ENCODE results near the gene B4GALT1. TPM values are rescaled to one million over a fixed set of nuclear protein-coding genes. Genes with fewer than 3 reads are reported as not detected.

The B4GALT1 gene
- total RNA-seq (2022; extraction: Qiagen RNA extraction): 192 to 266 TPM (median 260 TPM) in 5 replicates

GRCh38 chr9:33167084-33167971 is at the start of gene B4GALT1:
Gene B4GALT1, minus strand, starts transcription at chr9:33167336. Its CDS starts 167 bp downstream, at chr9:33167169.

GRCh38 chr9:33076046-33077004 is 90.8 kb downstream of the B4GALT1 start, which contains the start of gene SMU1:
Gene SMU1, minus strand, starts transcription at chr9:33076674. Its CDS starts 66 bp downstream, at chr9:33076608.

Other genes with a start within 250 kb of the B4GALT1 start
- gene APTX, start 165.7 kb downstream of the B4GALT1 start, total RNA-seq (2022; extraction: Qiagen RNA extraction): 38.6 to 49.8 TPM (median 41.6 TPM) in 5 replicates
- 213 to 252 TPM (median 233 TPM) in 5 replicates for gene DNAJA1, start 142.1 kb downstream of the B4GALT1 start, total RNA-seq (2022; extraction: Qiagen RNA extraction)
- gene SMU1, start 90.7 kb downstream of the B4GALT1 start, total RNA-seq (2022; extraction: Qiagen RNA extraction): 19.6 to 22.3 TPM (median 20.8 TPM) in 5 replicates
- not detected in 5 replicates for gene SPINK4, start 72.8 kb upstream of the B4GALT1 start, total RNA-seq (2022; extraction: Qiagen RNA extraction)
- 109 to 119 TPM (median 114 TPM) in 5 replicates for gene BAG1, start 97.4 kb upstream of the B4GALT1 start, total RNA-seq (2022; extraction: Qiagen RNA extraction)
- 61.5 to 75.7 TPM (median 63.9 TPM) in 5 replicates for gene CHMP5, start 97.7 kb upstream of the B4GALT1 start, total RNA-seq (2022; extraction: Qiagen RNA extraction)
- gene NFX1, start 123.2 kb upstream of the B4GALT1 start, total RNA-seq (2022; extraction: Qiagen RNA extraction): 28.8 to 35.6 TPM (median 34.1 TPM) in 5 replicates
- 0.14 to 0.67 TPM (median 0.33 TPM) in 5 replicates for gene AQP7, start 235.2 kb upstream of the B4GALT1 start, total RNA-seq (2022; extraction: Qiagen RNA extraction)